HUDEP-2 (cell line): Measurements from ENCODE around the gene FASTK.

Source experiments
- DNase-seq, 76 experiments: peaks; one replicate each; lab custom pipeline; 2025; ENCODE audit not compliant: unreplicated experiment in 76 of 76; lab: John Stamatoyannopoulos, UW

The FASTK gene

DNA sequence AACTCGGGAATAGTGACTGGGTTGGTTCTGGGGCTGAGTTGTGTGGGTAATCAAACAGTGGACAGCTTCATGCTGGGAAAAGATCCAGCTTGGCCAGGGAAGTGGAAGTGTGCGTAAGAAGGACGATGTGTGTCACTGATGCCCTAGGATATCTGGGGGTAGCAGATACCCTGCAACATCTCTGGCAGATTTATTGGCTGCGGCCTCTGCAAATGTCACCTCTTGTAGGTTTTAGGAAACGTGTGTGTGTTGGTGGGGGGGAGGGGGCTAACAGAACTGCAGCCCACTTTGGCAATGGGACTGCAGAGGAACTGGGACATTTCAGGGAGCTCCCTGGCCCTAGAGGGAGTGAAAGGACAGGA, 4.7 kb upstream of the FASTK start:
- no peak for DNase-seq

DNA sequence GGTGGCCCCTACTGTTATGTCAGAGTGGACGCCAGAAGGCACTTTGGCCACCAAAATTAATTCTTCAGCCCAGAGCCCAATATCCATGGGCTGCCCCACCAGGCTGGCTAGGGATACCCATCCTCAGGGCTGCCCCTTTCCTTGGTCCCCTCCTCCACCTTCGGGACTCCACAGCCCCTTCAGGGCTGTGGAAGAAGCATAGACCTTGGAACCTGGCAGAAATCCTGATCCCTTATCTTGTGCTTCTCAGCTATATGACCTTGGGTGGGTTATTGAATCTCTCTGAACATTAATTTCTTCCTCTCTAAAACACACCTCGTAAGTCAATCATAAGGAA, 3.2 kb upstream of the FASTK start:
- DNase-seq, result no peak

DNA sequence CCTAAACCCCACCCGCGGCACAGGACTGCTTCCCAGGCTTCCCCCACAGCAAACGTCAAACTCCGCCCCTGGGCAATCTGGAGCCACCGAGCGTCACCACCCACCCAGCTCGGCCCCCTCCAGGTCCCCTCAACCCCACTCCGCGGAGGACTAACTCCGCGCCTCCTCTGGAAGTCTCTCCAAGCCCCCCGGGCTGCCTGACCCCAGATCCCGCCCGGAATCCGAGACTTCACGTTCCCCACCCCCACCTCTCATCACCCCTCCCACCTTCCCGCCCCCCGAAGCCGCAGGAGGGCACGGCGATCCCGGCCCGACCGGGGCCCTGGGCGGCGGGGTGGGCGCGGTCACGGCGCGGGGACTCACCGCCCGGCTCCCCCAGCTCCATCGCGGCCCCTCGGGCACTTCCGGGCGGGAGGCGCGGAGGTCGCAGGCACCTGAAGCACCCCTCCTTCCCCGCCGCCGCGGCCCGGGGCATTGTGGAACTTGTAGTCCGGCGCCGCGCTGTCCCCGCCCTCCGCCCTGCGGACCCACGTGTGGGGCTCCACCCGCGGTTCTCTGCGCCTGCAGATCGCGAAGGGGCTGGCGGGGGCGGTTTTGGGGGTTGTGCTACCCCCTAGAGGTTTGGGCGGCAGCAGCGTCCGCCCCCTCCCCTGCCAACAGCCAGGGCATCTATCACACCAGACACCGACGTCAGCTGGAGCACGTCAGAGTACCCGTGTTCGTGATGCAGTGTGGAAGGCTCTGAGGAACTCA, 2.6 kb upstream of the FASTK start, which contains the start of gene TMUB1:
Gene TMUB1, minus strand, starts transcription at position 423 of the 753 bp plus-strand sequence. CDS start 930 bp downstream, outside the sequence.
- DNase-seq, result peak in 51 of 76 experiments; percentile 4 to 72 (median 42)

DNA sequence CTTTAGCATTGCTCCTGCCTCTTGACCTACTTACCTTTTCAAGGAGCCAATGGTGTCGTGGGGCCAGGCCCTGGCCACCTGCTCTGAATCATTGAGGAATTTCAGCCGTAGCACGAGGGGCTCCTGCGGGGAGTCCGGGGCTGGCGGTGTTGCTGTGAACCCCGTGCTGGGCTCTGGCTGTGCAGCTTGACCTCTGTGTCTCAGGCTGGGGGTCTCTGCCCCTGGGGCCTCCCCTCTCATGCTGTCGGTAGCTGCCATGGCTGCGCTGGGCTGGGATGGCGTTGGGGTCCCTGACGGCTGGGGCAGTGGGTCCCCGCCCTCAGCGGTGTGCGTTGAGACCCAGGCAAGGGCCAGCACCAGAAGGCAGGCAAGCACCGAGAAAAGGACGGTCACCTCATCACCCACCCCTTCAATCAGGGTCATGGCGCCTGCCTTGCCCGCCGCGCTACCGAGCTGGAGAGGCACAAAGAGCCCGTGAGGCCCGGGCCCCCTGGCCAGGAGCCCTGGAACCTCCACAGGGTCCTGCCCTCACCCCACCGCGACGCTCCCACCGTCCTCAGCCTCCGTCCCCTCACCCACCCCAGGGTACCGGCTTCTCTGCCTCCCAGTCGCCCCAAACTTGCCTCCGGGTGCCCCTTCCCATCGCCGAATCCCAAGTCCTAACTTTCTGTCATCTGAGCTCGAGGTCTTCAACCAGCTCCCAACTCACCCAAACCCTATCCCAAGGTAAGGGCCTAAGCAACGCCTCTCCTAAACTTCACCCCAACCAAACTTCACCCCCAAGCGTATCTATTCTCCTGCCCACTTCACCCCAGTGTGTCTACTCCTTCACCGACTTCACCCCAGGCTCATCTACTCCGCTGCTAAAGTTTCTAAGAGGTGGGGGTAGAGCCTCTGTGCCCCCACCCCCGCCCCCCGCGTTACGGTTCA, 1.8 kb upstream of the FASTK start:
- no peak for DNase-seq

DNA sequence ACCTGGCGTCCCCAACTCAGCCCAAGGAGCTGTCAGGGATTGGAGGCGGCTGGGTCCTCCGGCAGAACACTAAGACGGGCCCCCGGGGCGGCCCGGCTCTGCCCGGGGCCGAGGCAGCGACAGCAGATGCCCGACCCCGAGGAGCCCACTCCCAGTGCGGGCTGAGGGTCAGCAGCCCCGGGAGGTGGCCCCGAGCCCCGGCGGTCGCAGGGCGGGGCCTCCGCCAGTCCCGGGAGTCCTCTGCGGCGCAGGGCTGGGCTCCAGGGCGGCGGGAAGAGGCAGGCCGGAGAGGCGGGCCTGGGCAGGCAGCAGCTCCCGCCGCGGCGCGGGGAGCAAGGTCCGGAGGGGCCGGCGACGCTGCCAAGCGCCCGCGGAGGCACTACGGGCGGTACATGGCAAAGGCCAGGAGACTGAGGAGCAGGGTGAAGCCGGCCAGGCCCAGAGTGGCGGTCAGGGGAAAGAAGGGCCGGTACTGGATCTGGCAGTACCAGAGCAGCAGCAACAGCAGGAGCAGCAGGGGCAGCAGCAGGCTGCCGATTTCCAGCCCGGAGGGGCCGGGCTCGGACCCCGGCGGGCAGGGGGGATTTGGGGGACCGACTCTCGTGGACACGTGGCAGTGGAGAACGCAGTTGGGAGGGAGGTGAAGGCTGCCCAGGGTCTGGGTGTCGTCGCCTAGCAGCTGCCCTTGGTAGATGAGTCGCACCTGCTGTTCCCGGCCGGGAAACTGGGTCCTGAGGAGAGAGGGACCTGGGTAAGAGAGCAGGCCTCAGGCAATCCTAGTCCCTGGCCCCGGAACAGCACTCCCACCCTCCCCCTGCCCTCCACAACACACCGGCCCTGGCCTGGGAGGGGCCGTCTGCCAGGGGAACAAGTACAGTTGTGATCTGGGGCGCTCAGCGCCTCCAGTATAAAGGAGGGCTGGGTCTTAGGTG, 827 bp upstream of the FASTK start:
- DNase-seq, result no peak

DNA sequence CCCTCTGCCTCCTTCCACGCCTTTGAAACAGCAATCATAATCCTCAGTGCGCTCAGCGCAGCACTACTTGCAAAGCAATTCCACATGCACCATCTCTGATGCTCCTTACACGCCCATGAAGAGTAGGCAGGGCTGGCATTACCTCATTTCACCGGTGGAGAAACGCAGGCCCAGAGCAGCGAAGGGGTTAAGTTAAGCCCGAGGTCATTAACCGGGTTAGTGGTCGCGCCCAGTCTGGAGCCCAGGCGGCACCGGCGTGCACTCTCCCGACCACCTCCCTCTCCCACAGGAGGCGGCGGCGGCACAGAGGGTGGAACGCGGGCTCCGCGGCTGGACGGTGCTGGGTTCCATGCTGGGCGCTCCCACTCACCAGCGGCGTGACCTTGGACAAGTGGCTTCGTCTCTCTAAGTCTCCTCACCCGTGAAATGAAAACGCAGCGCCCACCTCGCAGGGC, 515 bp downstream of the FASTK start:
- DNase-seq, result peak in 10 of 76 experiments; percentile 10 to 48 (median 24)

DNA sequence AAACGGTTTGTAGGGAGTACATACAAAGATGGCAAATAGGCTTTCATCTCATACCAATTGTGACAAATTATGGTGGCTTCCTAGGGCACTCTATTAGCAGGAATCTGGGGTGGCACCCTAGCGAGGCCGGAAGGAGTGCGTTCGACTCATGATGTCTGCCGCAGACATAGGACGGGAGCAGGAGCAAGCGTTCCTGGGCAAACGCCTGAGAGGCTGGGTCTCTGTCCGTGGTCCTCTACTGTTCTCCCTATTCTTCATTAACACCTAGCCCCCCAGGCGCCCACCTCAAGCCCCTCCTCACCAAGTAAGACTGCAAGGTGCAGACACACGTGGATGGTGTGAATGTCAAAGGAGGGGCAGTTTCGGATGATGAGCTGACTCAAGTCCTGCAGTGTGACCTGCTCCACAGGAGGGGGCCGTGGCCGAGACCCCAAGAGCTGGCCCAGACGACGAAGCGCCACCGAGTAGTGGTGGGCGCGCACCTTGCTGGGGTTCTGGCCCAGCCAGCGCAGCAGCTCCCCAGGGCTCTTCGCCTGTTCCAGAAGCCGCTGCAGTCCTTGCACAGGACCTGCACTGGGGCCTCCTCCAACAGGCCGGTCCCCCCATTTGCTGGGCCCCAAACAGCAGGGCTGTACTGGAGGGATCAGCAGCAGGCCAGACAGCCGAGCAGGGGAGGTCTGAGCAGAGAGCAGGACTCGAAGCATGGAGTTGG, 1.3 kb downstream of the FASTK start:
- DNase-seq, result no peak

GRCh38 chr7:151078233-151079040, 2.2 kb downstream of the FASTK start:
- DNase-seq, result no peak

DNA sequence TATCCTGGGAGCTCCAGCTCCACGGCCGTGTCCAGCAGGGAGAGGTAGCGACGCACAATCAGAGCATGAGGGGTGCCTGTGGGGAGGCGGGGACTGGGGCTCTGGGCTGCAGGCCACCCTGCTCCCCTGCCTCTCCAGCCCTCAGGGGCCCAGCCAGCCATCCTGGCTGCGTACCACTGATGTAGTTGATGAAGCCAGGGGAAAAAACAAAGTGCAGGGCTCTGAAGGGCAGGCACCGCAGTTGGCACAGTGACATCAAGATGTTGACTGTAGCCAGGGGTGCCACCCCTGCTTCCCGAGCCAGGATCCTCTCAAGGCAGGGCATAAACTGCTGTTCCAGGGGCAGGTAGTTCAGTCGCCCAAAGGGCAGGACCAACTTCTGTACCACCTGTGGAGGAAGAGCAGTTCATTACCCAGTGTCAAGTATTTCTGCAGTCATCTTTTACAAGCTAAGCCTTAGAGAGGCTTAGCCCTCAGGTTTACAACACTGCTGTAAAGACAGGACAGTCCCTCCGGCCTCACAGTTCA, 2.8 kb downstream of the FASTK start:
- no peak for DNase-seq

DNA sequence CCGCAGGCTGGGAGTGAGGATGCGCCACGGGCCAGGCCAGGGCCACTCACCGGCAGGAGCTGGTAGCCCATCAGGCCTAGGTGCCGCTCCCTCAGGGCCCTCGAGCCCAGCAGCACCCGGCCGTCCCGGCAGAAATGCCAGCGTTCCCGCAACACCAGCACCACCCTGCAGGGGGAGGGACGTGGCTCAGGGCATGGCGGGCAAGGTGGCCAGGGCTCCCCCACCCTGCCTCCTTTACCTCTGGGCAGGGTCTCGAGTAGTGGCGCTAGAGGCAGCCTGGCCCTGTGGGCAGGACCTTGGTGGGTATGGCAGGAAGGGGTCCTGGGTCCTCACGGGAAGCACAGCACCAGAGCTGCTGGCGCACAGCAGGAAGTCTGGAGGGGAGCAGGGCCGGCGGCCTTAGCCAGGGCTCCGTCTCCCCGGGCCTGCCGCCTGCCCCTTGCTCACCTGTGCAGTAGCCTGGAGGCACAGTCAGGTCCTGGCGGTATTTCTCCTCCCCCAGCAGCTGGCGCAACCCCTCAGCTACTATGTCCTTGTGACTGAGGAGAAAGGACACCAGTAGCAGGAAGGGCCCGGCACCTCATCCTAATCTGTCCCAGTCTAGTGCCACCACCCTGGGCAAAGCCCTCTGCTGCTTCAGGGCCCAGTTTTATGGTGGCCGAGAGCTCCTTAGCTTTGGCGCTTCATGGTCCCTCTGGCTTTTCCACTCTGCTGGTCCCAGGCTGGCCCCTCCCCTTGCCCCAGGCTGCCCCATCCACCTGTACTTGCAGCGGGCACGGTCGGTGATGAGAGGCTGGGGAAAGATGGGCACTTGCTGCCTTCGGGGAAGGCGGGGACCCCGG, 3.5 kb downstream of the FASTK start:
- peak in 19 of 76 experiments; percentile 3 to 43 (median 18) for DNase-seq

DNA sequence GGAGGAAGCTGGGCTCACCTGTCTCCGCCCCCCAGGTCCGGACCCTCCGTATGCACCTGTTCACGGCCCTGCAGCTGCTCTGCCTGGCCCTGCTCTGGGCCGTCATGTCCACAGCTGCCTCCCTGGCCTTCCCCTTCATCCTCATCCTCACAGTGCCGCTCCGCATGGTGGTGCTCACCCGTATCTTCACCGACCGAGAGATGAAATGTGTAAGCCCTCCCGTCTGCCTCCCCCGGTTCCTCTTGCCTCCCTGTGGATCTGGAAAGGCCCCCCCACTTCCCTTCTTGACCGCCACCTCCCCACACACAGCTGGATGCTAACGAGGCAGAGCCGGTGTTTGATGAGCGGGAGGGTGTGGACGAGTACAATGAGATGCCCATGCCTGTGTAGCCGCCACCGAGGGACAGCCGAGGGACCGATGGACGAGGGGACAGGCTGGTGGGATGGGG, 4.6 kb downstream of the FASTK start:
- DNase-seq, result no peak

DNA sequence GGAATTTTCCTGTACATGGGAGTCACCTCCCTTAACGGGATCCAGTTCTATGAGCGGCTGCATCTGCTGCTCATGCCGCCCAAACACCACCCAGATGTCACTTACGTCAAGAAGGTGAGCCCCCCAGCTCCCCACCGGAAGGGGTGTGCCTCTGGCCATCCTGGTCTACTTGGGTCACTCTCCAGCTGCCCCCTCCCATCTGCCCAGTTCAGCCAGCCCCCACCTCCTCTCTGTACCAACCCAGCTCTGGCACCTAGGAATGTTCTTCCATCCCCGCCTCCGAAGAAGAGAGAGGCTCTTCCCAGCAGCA, 5.0 kb downstream of the FASTK start:
- no peak for DNase-seq

DNA sequence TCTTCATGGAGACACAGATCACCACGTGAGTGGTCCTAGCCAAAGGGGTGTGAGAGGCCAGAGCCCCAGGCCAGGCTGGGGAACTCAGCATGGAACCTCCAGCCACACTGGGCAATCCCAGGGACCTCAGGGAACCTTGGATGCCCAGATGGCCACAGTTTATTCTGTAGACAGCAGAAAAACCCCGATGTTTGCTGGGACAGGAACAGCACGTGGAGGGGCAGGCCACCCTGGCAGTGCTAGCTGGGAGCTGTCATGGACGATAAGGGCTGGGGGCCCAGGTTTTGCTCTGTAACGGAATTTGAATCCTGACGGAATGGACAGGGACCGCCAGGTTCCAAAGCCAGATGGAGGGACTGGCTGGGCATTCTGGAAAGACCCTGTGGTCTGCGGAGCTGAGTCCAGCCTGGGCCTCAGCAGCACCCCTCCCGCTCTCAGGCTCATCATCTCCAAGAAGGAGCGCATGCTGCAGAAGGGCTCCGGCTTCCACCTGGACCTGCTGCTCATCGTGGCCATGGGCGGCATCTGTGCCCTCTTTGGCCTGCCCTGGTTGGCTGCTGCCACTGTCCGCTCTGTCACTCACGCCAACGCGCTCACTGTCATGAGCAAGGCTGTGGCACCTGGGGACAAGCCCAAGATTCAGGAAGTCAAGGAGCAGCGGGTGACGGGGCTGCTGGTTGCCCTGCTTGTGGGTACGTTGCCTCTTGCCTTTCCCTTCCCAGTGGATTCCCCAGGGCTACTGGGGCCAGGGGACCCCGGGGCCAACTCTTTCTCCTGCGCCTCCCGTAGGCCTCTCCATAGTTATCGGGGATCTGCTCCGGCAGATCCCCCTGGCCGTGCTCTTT, 5.6 kb downstream of the FASTK start:
- DNase-seq, result no peak

DNA sequence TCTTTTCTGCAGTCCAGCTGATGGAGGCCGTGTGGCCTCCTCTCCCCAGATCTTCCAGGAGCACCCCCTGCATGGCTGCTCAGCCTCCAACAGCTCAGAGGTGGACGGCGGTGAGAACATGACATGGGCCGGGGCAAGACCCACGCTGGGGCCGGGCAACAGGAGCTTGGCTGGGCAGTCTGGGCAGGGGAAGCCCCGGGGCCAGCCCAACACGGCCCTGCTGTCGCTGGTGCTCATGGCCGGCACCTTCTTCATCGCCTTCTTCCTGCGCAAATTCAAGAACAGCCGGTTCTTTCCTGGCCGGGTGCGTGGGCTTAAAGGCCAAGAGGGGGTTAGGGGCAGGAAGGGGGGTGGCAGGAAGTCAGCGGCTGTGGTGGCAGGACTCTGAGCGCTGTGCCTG, 6.6 kb downstream of the FASTK start:
- DNase-seq, result no peak

DNA sequence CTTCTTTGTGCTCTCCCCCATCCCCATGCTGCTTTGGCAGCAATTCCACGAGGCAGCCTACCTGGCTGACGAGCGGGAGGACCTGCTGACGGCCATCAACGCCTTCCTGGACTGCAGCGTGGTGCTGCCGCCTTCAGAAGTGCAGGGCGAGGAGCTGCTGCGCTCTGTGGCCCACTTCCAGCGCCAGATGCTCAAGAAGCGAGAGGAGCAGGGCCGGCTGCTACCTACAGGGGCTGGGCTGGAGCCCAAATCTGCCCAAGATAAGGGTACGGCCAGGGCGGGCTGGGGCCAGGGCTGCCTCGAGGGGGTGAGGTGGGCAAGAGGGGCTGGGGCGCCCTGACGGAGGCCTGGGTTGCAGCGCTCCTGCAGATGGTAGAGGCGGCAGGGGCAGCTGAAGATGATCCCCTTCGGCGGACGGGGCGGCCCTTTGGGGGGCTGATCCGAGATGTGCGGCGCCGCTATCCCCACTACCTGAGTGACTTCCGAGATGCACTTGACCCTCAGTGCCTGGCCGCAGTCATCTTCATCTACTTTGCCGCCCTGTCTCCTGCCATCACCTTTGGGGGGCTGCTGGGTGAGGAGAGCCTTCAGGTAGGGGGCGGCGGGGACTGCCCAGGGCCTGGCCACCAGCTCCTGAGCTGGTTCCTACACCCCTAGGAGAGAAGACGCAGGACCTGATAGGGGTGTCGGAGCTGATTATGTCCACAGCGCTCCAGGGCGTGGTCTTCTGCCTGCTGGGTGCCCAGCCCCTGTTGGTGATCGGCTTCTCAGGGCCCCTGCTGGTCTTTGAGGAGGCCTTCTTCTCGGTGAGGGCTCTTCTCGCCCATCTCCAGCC, 9.4 kb downstream of the FASTK start:
- no peak for DNase-seq

DNA sequence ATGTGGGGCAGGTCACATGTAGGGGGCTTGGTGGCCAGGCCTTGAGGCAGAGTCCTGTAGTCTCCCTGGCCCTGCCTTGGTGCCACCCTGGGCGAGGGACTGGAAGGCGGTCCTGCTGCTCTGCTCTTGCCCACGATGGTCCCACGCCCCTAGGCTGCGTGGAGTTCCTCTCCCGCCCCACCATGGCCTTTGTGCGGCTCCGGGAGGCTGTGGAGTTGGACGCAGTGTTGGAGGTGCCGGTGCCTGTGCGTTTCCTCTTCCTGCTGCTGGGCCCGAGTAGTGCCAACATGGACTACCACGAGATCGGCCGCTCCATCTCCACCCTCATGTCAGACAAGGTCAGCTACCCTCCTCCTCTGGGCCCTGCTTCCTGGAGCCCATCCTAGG, 10.0 kb downstream of the FASTK start:
- DNase-seq, result no peak
